HG02981 (cell line): ENCODE data around the gene DPF1.

Source experiments
- ATAC-seq: cut with Tn5 transposase; IDR thresholded peaks from one replicate; pipeline ENCODE4 v1.9.1; 2021; ENCODE audit warnings: mild to moderate bottlenecking, moderate library complexity; ENCODE audit not compliant: unreplicated experiment

Gene DPF1

GRCh38 chr19:38201731-38202130 is 22.3 kb downstream of the DPF1 start:
- no peak for ATAC-seq

- no peak for ATAC-seq
These were observed 24.7 kb downstream of the DPF1 start for GRCh38 chr19:38199340-38199739.

GRCh38 chr19:38197937-38198704 is 25.9 kb downstream of the DPF1 start:
- no peak for ATAC-seq

- no peak for ATAC-seq
These were observed 26.9 kb downstream of the DPF1 start for GRCh38 chr19:38196948-38197656.

GRCh38 chr19:38196245-38196837 is 27.7 kb downstream of the DPF1 start:
- no peak for ATAC-seq

GRCh38 chr19:38195237-38195636 is 28.8 kb downstream of the DPF1 start:
- ATAC-seq: no peak

GRCh38 chr19:38194061-38194701 is 29.8 kb downstream of the DPF1 start:
- no peak for ATAC-seq

GRCh38 chr19:38193445-38193844 is 30.6 kb downstream of the DPF1 start:
- no peak for ATAC-seq

- no peak for ATAC-seq
These were observed 32.3 kb downstream of the DPF1 start for GRCh38 chr19:38191747-38192146.

- ATAC-seq: no peak
These were observed 33.2 kb downstream of the DPF1 start for GRCh38 chr19:38190793-38191192.

GRCh38 chr19:38190061-38190460 is 34.0 kb downstream of the DPF1 start:
- no peak for ATAC-seq

- ATAC-seq: no peak
These were observed 38.5 kb downstream of the DPF1 start for GRCh38 chr19:38185562-38185961.

GRCh38 chr19:38184815-38185214 is 39.2 kb downstream of the DPF1 start:
- ATAC-seq: no peak

GRCh38 chr19:38183251-38183897 is 40.6 kb downstream of the DPF1 start:
- no peak for ATAC-seq

- no peak for ATAC-seq
These were observed 41.3 kb downstream of the DPF1 start for GRCh38 chr19:38182536-38183210.

GRCh38 chr19:38180071-38180470 is 44.0 kb downstream of the DPF1 start:
- ATAC-seq: no peak

- no peak for ATAC-seq
These were observed 48.6 kb downstream of the DPF1 start for GRCh38 chr19:38175422-38175821.

- ATAC-seq: no peak
These were observed 50.6 kb downstream of the DPF1 start for GRCh38 chr19:38173291-38174041.

- ATAC-seq: no peak
These were observed 52.0 kb downstream of the DPF1 start for GRCh38 chr19:38172001-38172400.

- no peak for ATAC-seq
These were observed 53.7 kb downstream of the DPF1 start for GRCh38 chr19:38170334-38170733.
